ENCODE results near the gene TFPT.

TFPT gene, protein sequence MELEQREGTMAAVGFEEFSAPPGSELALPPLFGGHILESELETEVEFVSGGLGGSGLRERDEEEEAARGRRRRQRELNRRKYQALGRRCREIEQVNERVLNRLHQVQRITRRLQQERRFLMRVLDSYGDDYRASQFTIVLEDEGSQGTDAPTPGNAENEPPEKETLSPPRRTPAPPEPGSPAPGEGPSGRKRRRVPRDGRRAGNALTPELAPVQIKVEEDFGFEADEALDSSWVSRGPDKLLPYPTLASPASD

GRCh38 chr19:54115109-54116063 lies at the start of gene TFPT, which contains the start of gene PRPF31:
Gene TFPT, minus strand, starts transcription at chr19:54115657. Its CDS starts 388 bp downstream, at chr19:54115269.
Gene PRPF31, plus strand, starts transcription at chr19:54115754. Its CDS starts 2,525 bp downstream, at chr19:54118279.
- Histone ChIP-seq H3K9ac (ENCODE audit: low read length in 5 of 5) (peak within 1 kb of the TSS; percentile 21 to 98 (median 94)), H3K4me3 (ENCODE audit: low read depth in 1 of 5, low read length in 5 of 5) (peak within 1 kb of the TSS; percentile 85 to 99 (median 86)), H3K27me3 (ENCODE audit: control insufficient read depth in 5 of 5, insufficient read depth in 4 of 5, low read length in 5 of 5) (no peaks in the 10 kb centered on the region), H3K9me3 (ENCODE audit: control insufficient read depth in 5 of 5, low read length in 5 of 5) (no peaks in the 10 kb centered on the region), H3K4me1 (ENCODE audit: control insufficient read depth in 5 of 5, insufficient read depth in 5 of 5, low read length in 5 of 5) (peaks cover 0 to 28% (median 24%) of the 10 kb centered on the region in 5 donors), H3K36me3 (ENCODE audit: control insufficient read depth in 5 of 5, insufficient read depth in 5 of 5, low read length in 5 of 5) (peaks cover 3 to 33% (median 27%) of the 10 kb centered on the region in 5 donors), H3K27ac (ENCODE audit: low read depth, low read length) (peak within 1 kb of the TSS; percentile 85)

DNA sequence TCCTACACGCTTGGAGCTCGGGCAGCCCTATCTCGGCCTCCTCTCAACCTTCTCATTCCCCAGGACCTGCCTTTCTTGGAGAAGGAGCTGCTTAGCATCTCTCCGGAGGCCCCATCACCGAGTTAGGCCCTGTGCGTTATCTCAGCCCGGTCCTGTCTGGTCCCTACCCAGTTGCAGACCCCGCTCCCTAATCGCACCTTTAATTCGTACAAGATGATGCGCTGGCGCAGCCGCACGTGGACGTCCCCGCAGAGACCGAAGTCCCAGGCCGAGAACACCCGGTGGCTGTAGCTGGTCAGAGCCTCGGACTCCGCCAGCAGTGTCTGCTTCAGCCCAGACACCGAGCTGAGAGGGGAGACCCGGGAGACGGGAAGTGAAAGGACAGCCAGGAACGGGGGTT lies 49.8 kb upstream of the TFPT start:
- Histone ChIP-seq H3K27me3 (ENCODE audit: control insufficient read depth in 5 of 5, insufficient read depth in 4 of 5, low read length in 5 of 5) (peaks cover 0 to 11% (median 9%) of the 10 kb centered on the region in 5 donors), H3K4me1 (ENCODE audit: control insufficient read depth in 5 of 5, insufficient read depth in 5 of 5, low read length in 5 of 5) (peaks cover 5 to 37% (median 28%) of the 10 kb centered on the region in 5 donors), H3K9ac (ENCODE audit: low read length in 5 of 5) (no peak overlapping the region), H3K4me3 (ENCODE audit: low read depth in 1 of 5, low read length in 5 of 5) (no peak overlapping the region), H3K36me3 (ENCODE audit: control insufficient read depth in 5 of 5, insufficient read depth in 5 of 5, low read length in 5 of 5) (no peaks in the 10 kb centered on the region), H3K27ac (ENCODE audit: low read depth, low read length) (no peak overlapping the region), H3K9me3 (ENCODE audit: control insufficient read depth in 5 of 5, low read length in 5 of 5) (no peaks in the 10 kb centered on the region)

DNA sequence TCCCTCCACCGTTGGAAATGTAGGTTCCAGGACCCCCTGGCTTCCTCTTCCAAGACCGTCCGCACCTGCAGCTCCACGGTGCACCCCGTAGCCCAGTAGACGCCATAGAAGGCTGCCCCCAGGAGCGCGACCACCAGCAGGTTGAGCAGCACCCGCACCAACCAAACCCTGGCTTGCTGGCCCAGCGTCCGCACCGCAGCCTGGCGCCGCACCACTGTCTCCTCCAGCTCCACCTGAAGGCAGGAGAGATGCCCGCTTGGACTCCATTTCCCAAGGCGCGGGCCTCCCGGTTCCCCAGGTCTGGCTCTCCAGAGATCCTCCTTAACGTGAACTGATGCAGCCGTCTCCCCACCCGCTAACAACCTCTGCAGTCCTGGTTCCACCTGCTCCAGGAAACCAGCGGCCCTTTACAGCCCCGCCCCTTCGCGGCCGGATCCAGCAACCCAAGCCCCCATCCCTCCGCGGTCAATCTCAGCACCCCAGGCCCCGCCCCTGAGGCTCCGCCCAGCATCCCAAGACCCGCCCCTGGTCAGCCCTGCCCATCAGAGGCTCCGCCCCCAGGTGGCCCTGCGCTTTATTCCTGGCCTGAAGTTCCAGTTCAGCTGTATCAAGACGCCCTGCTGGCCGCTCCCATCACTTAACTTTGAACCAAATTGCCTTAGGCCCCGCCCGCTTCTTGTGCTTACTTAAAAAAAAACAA lies 49.1 kb upstream of the TFPT start:
- Histone ChIP-seq H3K27ac (ENCODE audit: low read depth, low read length) (no peak overlapping the region), H3K4me3 (ENCODE audit: low read depth in 1 of 5, low read length in 5 of 5) (peak overlapping the region in 1 of 5 donors; percentile 38), H3K9ac (ENCODE audit: low read length in 5 of 5) (no peak overlapping the region), H3K36me3 (ENCODE audit: control insufficient read depth in 5 of 5, insufficient read depth in 5 of 5, low read length in 5 of 5) (no peaks in the 10 kb centered on the region), H3K9me3 (ENCODE audit: control insufficient read depth in 5 of 5, low read length in 5 of 5) (no peaks in the 10 kb centered on the region), H3K4me1 (ENCODE audit: control insufficient read depth in 5 of 5, insufficient read depth in 5 of 5, low read length in 5 of 5) (peaks cover 7 to 41% (median 31%) of the 10 kb centered on the region in 5 donors), H3K27me3 (ENCODE audit: control insufficient read depth in 5 of 5, insufficient read depth in 4 of 5, low read length in 5 of 5) (peaks cover 0 to 11% (median 9%) of the 10 kb centered on the region in 5 donors)

DNA sequence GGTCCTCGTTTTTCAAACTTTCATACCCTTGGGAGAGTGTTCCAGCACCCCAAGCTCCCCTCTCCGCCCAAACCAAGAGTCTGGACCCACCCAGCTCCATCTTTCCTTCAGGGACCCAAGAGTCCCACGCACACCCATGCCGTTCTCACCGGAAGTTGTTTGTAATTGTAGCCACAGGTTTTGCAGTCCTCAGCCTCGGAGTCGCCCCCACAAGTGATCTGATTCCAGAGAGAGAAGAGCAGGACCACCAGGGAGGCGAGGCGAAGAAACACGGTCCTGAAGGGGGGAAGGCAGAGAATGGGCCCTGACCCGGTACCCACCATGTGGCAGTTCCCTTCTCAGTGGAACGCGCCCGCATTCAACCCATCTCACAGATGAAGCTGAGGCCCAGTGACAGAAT lies 47.4 kb upstream of the TFPT start:
- Histone ChIP-seq H3K9ac (ENCODE audit: low read length in 5 of 5) (no peak overlapping the region), H3K9me3 (ENCODE audit: control insufficient read depth in 5 of 5, low read length in 5 of 5) (no peaks in the 10 kb centered on the region), H3K27me3 (ENCODE audit: control insufficient read depth in 5 of 5, insufficient read depth in 4 of 5, low read length in 5 of 5) (peaks cover 0 to 10% (median 7%) of the 10 kb centered on the region in 5 donors), H3K4me1 (ENCODE audit: control insufficient read depth in 5 of 5, insufficient read depth in 5 of 5, low read length in 5 of 5) (peaks cover 15 to 49% (median 43%) of the 10 kb centered on the region in 5 donors), H3K27ac (ENCODE audit: low read depth, low read length) (no peak overlapping the region), H3K36me3 (ENCODE audit: control insufficient read depth in 5 of 5, insufficient read depth in 5 of 5, low read length in 5 of 5) (peaks cover 0 to 3% (median 2%) of the 10 kb centered on the region in 5 donors), H3K4me3 (ENCODE audit: low read depth in 1 of 5, low read length in 5 of 5) (peak overlapping the region in 3 of 5 donors; percentile 58 to 62 (median 58))

- Histone ChIP-seq H3K9ac (ENCODE audit: low read length in 5 of 5) (no peak overlapping the region), H3K4me1 (ENCODE audit: control insufficient read depth in 5 of 5, insufficient read depth in 5 of 5, low read length in 5 of 5) (peaks cover 15 to 50% (median 43%) of the 10 kb centered on the region in 5 donors), H3K4me3 (ENCODE audit: low read depth in 1 of 5, low read length in 5 of 5) (peak overlapping the region; percentile 55 to 66 (median 58)), H3K36me3 (ENCODE audit: control insufficient read depth in 5 of 5, insufficient read depth in 5 of 5, low read length in 5 of 5) (peaks cover 0 to 9% (median 6%) of the 10 kb centered on the region in 5 donors), H3K27ac (ENCODE audit: low read depth, low read length) (no peak overlapping the region), H3K9me3 (ENCODE audit: control insufficient read depth in 5 of 5, low read length in 5 of 5) (no peaks in the 10 kb centered on the region), H3K27me3 (ENCODE audit: control insufficient read depth in 5 of 5, insufficient read depth in 4 of 5, low read length in 5 of 5) (peaks cover 0 to 10% (median 7%) of the 10 kb centered on the region in 5 donors)
Observed at GRCh38 chr19:54162241-54162805, 46.9 kb upstream of the TFPT start.

DNA sequence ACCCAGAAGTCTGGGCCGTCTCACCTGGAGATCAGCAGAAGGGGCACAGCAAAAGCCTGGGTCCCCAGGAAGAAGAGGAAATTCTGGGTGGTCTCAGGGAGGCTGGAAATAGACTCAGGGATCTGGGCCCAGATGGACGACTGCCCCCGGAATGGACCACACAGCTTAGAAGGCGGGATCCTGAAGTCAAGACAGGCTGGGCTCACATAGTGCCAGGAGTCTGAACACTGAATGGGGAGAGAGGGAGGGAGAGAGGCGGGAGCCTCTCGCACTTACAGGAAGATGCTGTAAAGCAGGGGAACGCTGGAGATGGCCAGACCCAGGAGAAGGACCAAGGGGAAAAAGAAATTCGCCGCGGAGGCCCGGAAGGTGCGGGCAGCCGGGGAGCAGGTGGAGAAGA lies 45.4 kb upstream of the TFPT start:
- no peak overlapping the region for H3K27ac ChIP-seq (ENCODE audit: low read depth, low read length)
- H3K27me3 ChIP-seq (ENCODE audit: control insufficient read depth in 5 of 5, insufficient read depth in 4 of 5, low read length in 5 of 5): peaks cover 0 to 9% (median 6%) of the 10 kb centered on the region in 5 donors
- H3K4me1 ChIP-seq (ENCODE audit: control insufficient read depth in 5 of 5, insufficient read depth in 5 of 5, low read length in 5 of 5): peaks cover 15 to 50% (median 43%) of the 10 kb centered on the region in 5 donors
- H3K9me3 ChIP-seq (ENCODE audit: control insufficient read depth in 5 of 5, low read length in 5 of 5): no peaks in the 10 kb centered on the region
- peaks cover 0 to 24% (median 20%) of the 10 kb centered on the region in 5 donors for H3K36me3 ChIP-seq (ENCODE audit: control insufficient read depth in 5 of 5, insufficient read depth in 5 of 5, low read length in 5 of 5)
- H3K4me3 ChIP-seq (ENCODE audit: low read depth in 1 of 5, low read length in 5 of 5): peak overlapping the region; percentile 69 to 96 (median 85)
- H3K9ac ChIP-seq (ENCODE audit: low read length in 5 of 5): peak overlapping the region in 1 of 5 donors; percentile 83

GRCh38 chr19:54160182-54160811 lies 44.8 kb upstream of the TFPT start:
- Histone ChIP-seq H3K27ac (ENCODE audit: low read depth, low read length) (peak overlapping the region; percentile 23), H3K27me3 (ENCODE audit: control insufficient read depth in 5 of 5, insufficient read depth in 4 of 5, low read length in 5 of 5) (peaks cover 0 to 8% (median 6%) of the 10 kb centered on the region in 5 donors), H3K9ac (ENCODE audit: low read length in 5 of 5) (peak overlapping the region in 4 of 5 donors; percentile 56 to 83 (median 64)), H3K9me3 (ENCODE audit: control insufficient read depth in 5 of 5, low read length in 5 of 5) (no peaks in the 10 kb centered on the region), H3K4me1 (ENCODE audit: control insufficient read depth in 5 of 5, insufficient read depth in 5 of 5, low read length in 5 of 5) (peaks cover 15 to 50% (median 43%) of the 10 kb centered on the region in 5 donors), H3K36me3 (ENCODE audit: control insufficient read depth in 5 of 5, insufficient read depth in 5 of 5, low read length in 5 of 5) (peaks cover 0 to 29% (median 24%) of the 10 kb centered on the region in 5 donors), H3K4me3 (ENCODE audit: low read depth in 1 of 5, low read length in 5 of 5) (peak overlapping the region; percentile 69 to 96 (median 85))

DNA sequence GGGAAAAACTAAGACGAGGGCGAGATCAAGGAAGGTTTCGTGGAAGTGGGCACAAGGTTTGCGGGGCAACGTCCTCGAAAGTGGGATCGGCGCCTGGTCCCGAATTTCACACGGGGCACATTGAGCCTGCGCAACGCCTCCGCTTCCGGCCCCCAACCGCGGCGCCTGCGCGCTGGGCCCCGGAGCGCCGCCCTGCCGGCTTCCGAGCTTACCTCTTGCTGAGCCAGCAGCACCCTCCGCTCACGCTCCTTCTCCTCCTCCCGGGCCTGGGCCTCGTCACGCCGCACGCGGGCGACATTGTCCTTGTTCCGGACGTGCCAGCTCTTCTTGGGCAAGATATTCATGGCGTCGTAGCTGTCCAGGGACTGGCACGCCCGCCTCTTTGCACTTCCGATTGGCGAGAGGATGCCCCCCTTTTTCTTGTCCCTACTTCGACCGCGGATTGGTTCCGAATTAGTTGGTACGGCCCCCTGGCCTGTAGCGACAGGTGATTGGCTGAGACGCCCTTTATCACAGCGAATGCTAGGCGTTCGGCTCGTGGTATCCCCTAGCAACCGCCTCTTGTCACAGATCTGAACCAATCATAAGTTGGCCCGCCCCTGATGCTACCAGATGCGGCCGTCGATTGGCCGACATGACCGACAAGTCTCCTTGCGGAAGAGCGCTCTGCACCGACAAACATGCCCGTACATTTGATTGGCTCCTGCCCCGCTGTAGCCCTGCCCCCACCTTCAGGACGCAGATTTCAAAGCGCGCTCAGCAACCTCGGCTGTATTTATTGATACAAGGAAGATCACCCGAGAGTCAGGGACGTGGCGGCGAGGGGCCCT lies 44.1 kb upstream of the TFPT start, which contains the start of gene LENG1:
Gene LENG1 (minus strand): TSS at position 370 of the 830 bp plus-strand sequence. CDS start 26 bp downstream, at position 344.
- peaks cover 2 to 36% (median 32%) of the 10 kb centered on the region in 5 donors for H3K36me3 ChIP-seq (ENCODE audit: control insufficient read depth in 5 of 5, insufficient read depth in 5 of 5, low read length in 5 of 5)
- H3K9ac ChIP-seq (ENCODE audit: low read length in 5 of 5): peak within 1 kb of the TSS; percentile 3 to 83 (median 70)
- H3K9me3 ChIP-seq (ENCODE audit: control insufficient read depth in 5 of 5, low read length in 5 of 5): no peaks in the 10 kb centered on the region
- H3K27ac ChIP-seq (ENCODE audit: low read depth, low read length): peak within 1 kb of the TSS; percentile 88
- H3K27me3 ChIP-seq (ENCODE audit: control insufficient read depth in 5 of 5, insufficient read depth in 4 of 5, low read length in 5 of 5): peaks cover 0 to 4% (median 3%) of the 10 kb centered on the region in 5 donors
- H3K4me3 ChIP-seq (ENCODE audit: low read depth in 1 of 5, low read length in 5 of 5): peak within 1 kb of the TSS; percentile 77 to 96 (median 85)
- H3K4me1 ChIP-seq (ENCODE audit: control insufficient read depth in 5 of 5, insufficient read depth in 5 of 5, low read length in 5 of 5): peaks cover 15 to 47% (median 41%) of the 10 kb centered on the region in 5 donors
